22Rv1 (cell line): ENCODE measurements around the gene CLK2.

ENCODE experiments used
- ZFX ChIP-seq: fragments of 450-650 bp; IDR thresholded peaks from 2 replicates; pipeline ENCODE4 v1.6.1; 2017; ENCODE audit warnings: antibody characterized with exemption, borderline replicate concordance
- TF ChIP-seq, protein P1 (sequence below): fragments of 450-650 bp; IDR thresholded peaks from 2 replicates; pipeline ENCODE4 v1.5.1; 2017; ENCODE audit warnings: mild to moderate bottlenecking

DNA sequence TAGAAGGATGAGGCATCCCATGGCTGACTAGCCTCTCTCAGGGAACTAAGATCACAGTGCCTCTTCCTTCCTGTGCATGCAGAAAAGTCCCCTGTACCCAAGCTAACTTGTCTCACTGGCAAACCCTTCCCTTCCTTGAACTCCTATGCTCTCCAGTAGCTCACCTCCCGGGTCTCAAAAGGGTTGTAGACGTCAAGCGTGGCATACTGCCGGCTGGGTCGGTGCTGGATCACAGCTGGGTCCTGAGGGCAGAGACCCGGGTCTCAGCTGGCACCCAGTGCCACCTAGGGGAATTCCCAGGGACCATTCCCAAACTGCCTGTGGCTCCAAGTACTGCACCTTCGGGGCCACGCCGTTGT lies 11.8 kb downstream of the CLK2 start:
- TF ChIP-seq, protein P1, sequence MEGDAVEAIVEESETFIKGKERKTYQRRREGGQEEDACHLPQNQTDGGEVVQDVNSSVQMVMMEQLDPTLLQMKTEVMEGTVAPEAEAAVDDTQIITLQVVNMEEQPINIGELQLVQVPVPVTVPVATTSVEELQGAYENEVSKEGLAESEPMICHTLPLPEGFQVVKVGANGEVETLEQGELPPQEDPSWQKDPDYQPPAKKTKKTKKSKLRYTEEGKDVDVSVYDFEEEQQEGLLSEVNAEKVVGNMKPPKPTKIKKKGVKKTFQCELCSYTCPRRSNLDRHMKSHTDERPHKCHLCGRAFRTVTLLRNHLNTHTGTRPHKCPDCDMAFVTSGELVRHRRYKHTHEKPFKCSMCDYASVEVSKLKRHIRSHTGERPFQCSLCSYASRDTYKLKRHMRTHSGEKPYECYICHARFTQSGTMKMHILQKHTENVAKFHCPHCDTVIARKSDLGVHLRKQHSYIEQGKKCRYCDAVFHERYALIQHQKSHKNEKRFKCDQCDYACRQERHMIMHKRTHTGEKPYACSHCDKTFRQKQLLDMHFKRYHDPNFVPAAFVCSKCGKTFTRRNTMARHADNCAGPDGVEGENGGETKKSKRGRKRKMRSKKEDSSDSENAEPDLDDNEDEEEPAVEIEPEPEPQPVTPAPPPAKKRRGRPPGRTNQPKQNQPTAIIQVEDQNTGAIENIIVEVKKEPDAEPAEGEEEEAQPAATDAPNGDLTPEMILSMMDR, result peak; percentile 48
- TF ChIP-seq ZFX, result no peak
